Measurements from ENCODE around the gene NTHL1. TPM values are rescaled to one million over a fixed set of nuclear protein-coding genes. Genes with fewer than 3 reads are reported as not detected.
A peak's percentile ranks its signal among the peaks of the same experiment; 100 is the strongest.

The NTHL1 gene
- total RNA-seq, 1 donor from 2014 or later = 50.7 TPM

GRCh38 chr16:1997494-1998359 is 49.9 kb downstream of the NTHL1 start:
- no peak for TF ChIP-seq CTCF (conservative IDR thresholded peaks at IDR 0.05)
- Mint-ChIP-seq H3K4me3 (peak overlapping the region; percentile 23), H3K9me3 (no peaks in the 10 kb centered on the region), H3K4me1 (no peaks in the 10 kb centered on the region), H3K27ac (ENCODE audit: unreplicated experiment) (no peak overlapping the region), H3K36me3 (ENCODE audit: low read depth) (peaks cover 9% of the 10 kb centered on the region), H3K27me3 (ENCODE audit: low read depth) (peaks cover 21% of the 10 kb centered on the region)
- no peak for DNase-seq (ENCODE audit: low read depth, low spot score)

- Mint-ChIP-seq H3K4me1 (peaks cover 4% of the 10 kb centered on the region), H3K36me3 (ENCODE audit: low read depth) (peaks cover 13% of the 10 kb centered on the region), H3K4me3 (peak overlapping the region; percentile 78), H3K27me3 (ENCODE audit: low read depth) (peaks cover 50% of the 10 kb centered on the region), H3K27ac (ENCODE audit: unreplicated experiment) (no peak overlapping the region), H3K9me3 (no peaks in the 10 kb centered on the region)
- no peak for DNase-seq (ENCODE audit: low read depth, low spot score)
- TF ChIP-seq CTCF (conservative IDR thresholded peaks at IDR 0.05) = no peak
Observed at GRCh38 chr16:1993731-1994131, 53.9 kb downstream of the NTHL1 start.

GRCh38 chr16:1992704-1993317 is 54.8 kb downstream of the NTHL1 start:
- peaks cover 59% of the 10 kb centered on the region for H3K27me3 Mint-ChIP-seq (ENCODE audit: low read depth)
- DNase-seq (ENCODE audit: low read depth, low spot score) = no peak
- H3K4me3 Mint-ChIP-seq = no peak overlapping the region
- TF ChIP-seq CTCF (conservative IDR thresholded peaks at IDR 0.05) = no peak
- no peaks in the 10 kb centered on the region for H3K9me3 Mint-ChIP-seq
- H3K27ac Mint-ChIP-seq (ENCODE audit: unreplicated experiment) = no peak overlapping the region
- H3K36me3 Mint-ChIP-seq (ENCODE audit: low read depth) = peaks cover 16% of the 10 kb centered on the region
- peaks cover 7% of the 10 kb centered on the region for H3K4me1 Mint-ChIP-seq

GRCh38 chr16:1991948-1992703 is 55.5 kb downstream of the NTHL1 start:
- Mint-ChIP-seq H3K27me3 (ENCODE audit: low read depth) (peaks cover 65% of the 10 kb centered on the region), H3K9me3 (no peaks in the 10 kb centered on the region), H3K4me3 (no peak overlapping the region), H3K27ac (ENCODE audit: unreplicated experiment) (no peak overlapping the region), H3K4me1 (peaks cover 7% of the 10 kb centered on the region), H3K36me3 (ENCODE audit: low read depth) (peaks cover 19% of the 10 kb centered on the region)
- peak; percentile 70 for DNase-seq (ENCODE audit: low read depth, low spot score)
- no peak for TF ChIP-seq CTCF (conservative IDR thresholded peaks at IDR 0.05)

- H3K4me3 Mint-ChIP-seq = peak overlapping the region; percentile 51
- H3K36me3 Mint-ChIP-seq (ENCODE audit: low read depth) = peaks cover 24% of the 10 kb centered on the region
- no peaks in the 10 kb centered on the region for H3K9me3 Mint-ChIP-seq
- H3K4me1 Mint-ChIP-seq = peaks cover 7% of the 10 kb centered on the region
- no peak for TF ChIP-seq CTCF (conservative IDR thresholded peaks at IDR 0.05)
- DNase-seq (ENCODE audit: low read depth, low spot score) = no peak
- no peak overlapping the region for H3K27ac Mint-ChIP-seq (ENCODE audit: unreplicated experiment)
- H3K27me3 Mint-ChIP-seq (ENCODE audit: low read depth) = peaks cover 70% of the 10 kb centered on the region
Observed at GRCh38 chr16:1991588-1991947, 56.1 kb downstream of the NTHL1 start.

All from neural crest cell (in vitro differentiated cells).